Activated naive CD8-positive, alpha-beta T cell treated with anti-CD3 and anti-CD28 coated beads for 36 hours (primary cell): ENCODE results near the gene MYH11. TPM values are rescaled to one million over a fixed set of nuclear protein-coding genes. Genes with fewer than 3 reads are reported as not detected.
"Not testable (repeated sequence)": the region's sequence is repeated elsewhere in the genome, so short reads cannot be mapped to it uniquely, and the experiment has no call there.

Experiments
- DNase-seq: peaks from one replicate; pipeline ENCODE4 v3.0.0; 2021
- H3K27ac Mint-ChIP-seq: one replicate; pipeline ENCODE4 v1.8.0; 2022; ENCODE audit warnings: mild to moderate bottlenecking, moderate library complexity, mixed read lengths
- H3K27me3 Mint-ChIP-seq: one replicate; pipeline ENCODE4 v1.8.0; 2022; ENCODE audit warnings: mild to moderate bottlenecking, mixed read lengths
- H3K36me3 Mint-ChIP-seq: one replicate; pipeline ENCODE4 v1.8.0; 2021; ENCODE audit warnings: mild to moderate bottlenecking, mixed read lengths
- H3K4me1 Mint-ChIP-seq: one replicate; pipeline ENCODE4 v1.8.0; 2021; ENCODE audit warnings: mixed read lengths
- H3K4me3 Mint-ChIP-seq: one replicate; pipeline ENCODE4 v1.8.0; 2022; ENCODE audit warnings: mild to moderate bottlenecking, moderate library complexity, mixed read lengths
- H3K9me3 Mint-ChIP-seq: one replicate; pipeline ENCODE4 v1.8.0; 2022; ENCODE audit warnings: mixed read lengths
- total RNA-seq, 2 experiments: library from RNA; stranded (reverse); gene quantifications; one replicate each; pipeline ENCODE4 v1.2.3, GENCODE V29; 2021

Gene MYH11
- total RNA-seq, 2 experiments from 2014 or later, result not detected

DNA sequence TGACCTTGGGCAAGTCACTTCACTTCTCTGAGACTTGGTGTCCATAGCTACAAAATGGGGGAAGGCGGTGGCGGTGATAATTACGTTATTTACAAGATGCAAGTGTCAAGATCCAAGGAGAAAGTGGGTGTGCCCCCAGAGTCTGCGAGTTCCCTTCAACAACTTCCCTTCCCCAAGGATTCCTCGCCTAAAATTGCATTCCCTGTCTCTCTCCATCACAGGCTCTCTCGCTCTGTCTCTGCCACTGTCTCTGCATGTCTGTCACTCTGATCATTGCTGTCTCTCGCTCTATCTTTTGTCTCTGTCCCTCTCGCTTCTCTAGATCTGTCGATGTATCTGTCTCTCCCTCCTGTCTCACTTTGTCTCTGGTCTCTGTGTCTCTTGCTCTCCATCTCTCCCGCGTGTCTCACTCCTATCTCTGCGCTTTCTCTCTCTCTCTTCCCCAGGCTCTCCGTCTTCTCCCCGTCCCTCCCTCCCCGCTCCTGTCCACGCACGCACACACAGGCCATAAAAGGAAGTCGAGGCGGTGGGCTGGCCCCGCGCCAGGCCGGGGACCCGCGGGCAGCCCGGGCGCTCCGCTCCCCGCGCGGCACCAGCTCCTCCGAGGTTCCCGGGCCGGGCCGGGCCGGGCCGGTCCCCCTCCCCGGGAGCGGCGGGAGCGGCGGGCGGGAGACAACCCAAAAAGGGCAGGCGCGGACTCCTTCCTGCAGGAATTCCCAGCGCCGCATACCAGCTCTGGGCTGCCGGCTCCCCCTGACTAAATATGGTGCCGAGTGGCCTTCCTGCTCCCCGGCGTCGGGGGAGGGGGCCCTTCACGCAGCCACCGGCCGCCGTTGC, 1.1 kb upstream of the MYH11 start:
- H3K27me3 Mint-ChIP-seq, result peaks cover 37% of the 10 kb centered on the region

DNA sequence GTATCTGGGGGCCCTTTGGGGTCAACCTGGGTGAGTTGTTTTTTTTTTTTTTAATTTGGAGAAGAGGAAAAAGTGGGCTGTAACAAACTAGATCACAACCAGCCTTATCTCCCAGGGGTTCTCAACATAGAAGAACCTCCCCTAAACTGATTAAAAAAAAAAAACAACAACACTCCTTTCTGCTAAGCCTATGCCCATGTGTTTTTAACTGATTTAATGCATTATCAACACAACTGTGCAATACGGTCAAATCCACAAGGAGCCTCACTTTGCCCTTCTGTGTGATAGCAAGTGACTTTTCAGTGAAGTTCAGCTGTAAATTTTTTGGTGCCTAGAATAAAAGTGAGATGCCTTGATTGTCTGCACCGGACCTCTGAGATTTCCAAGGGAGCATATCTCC, 646 bp downstream of the MYH11 start:
- H3K36me3 Mint-ChIP-seq, result no peaks in the 10 kb centered on the region
- no peaks in the 10 kb centered on the region for H3K9me3 Mint-ChIP-seq
- H3K27me3 Mint-ChIP-seq, result peaks cover 37% of the 10 kb centered on the region
- no peak overlapping the region for H3K4me3 Mint-ChIP-seq
- peaks cover 4% of the 10 kb centered on the region for H3K4me1 Mint-ChIP-seq
- H3K27ac Mint-ChIP-seq, result no peak overlapping the region
- no peak for DNase-seq

More for the DNA sequence above, 1.1 kb upstream of the MYH11 start:
- Mint-ChIP-seq H3K4me3 (peak overlapping the region; percentile 33), H3K4me1 (peaks cover 4% of the 10 kb centered on the region), H3K36me3 (no peaks in the 10 kb centered on the region), H3K27ac (no peak overlapping the region), H3K9me3 (no peaks in the 10 kb centered on the region)
- DNase-seq, result no peak

DNA sequence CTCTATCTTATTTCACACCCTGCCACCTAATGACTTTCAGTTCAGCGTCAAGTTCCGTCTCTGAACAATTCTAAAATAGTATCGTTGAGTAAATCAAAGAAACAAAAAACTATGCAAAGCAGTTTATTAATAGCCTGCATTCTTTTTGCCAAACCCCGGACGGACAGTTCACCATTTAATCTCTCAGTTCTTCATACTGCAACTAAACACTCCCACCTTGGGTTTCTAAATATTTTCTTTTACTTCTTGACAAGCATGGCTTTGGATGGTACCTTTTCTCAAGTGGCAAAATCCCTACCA, 1.2 kb downstream of the MYH11 start:
- Mint-ChIP-seq H3K9me3 (no peaks in the 10 kb centered on the region), H3K27ac (no peak overlapping the region), H3K4me3 (no peak overlapping the region), H3K27me3 (peaks cover 37% of the 10 kb centered on the region), H3K36me3 (no peaks in the 10 kb centered on the region), H3K4me1 (peaks cover 4% of the 10 kb centered on the region)
- no peak for DNase-seq

GRCh38 chr16:15854906-15855703, 1.7 kb downstream of the MYH11 start:
- H3K27ac Mint-ChIP-seq, result no peak overlapping the region
- no peaks in the 10 kb centered on the region for H3K36me3 Mint-ChIP-seq
- peaks cover 4% of the 10 kb centered on the region for H3K4me1 Mint-ChIP-seq
- no peak for DNase-seq
- H3K9me3 Mint-ChIP-seq, result no peaks in the 10 kb centered on the region
- H3K4me3 Mint-ChIP-seq, result no peak overlapping the region
- peaks cover 37% of the 10 kb centered on the region for H3K27me3 Mint-ChIP-seq

- Mint-ChIP-seq H3K4me3 (no peak overlapping the region), H3K27ac (no peak overlapping the region), H3K27me3 (peaks cover 33% of the 10 kb centered on the region), H3K36me3 (no peaks in the 10 kb centered on the region), H3K9me3 (no peaks in the 10 kb centered on the region), H3K4me1 (peaks cover 4% of the 10 kb centered on the region)
- no peak for DNase-seq
Observed at GRCh38 chr16:15854061-15854460, 2.8 kb downstream of the MYH11 start.

- no peak for DNase-seq
- H3K36me3 Mint-ChIP-seq, result no peaks in the 10 kb centered on the region
- no peaks in the 10 kb centered on the region for H3K9me3 Mint-ChIP-seq
- H3K27me3 Mint-ChIP-seq, result peaks cover 28% of the 10 kb centered on the region
- no peak overlapping the region for H3K27ac Mint-ChIP-seq
- peaks cover 4% of the 10 kb centered on the region for H3K4me1 Mint-ChIP-seq
- no peak overlapping the region for H3K4me3 Mint-ChIP-seq
Observed at GRCh38 chr16:15853021-15853420, 3.8 kb downstream of the MYH11 start.

DNA sequence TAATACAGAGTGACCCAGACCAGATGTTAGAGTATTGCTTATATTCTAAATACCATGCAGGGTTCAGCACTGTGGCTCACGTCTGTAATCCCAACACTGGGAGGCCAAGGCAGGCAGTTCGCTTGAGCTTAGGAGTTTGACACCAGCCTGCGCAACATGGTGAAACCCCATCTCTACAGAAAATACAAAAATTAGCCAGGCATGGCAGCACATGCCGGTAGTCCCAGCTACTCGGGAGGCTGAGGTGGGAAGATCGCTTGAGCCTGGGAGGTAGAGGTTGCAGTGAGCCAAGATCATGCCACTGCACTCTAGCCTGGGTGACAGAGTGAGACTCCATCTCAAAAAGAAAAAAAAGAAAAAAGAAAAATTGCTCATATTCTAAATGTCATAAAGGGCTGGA, 6.3 kb downstream of the MYH11 start:
- not testable (repeated sequence) for DNase-seq, H3K4me1 Mint-ChIP-seq, H3K27ac Mint-ChIP-seq, H3K4me3 Mint-ChIP-seq, H3K9me3 Mint-ChIP-seq, H3K36me3 Mint-ChIP-seq, H3K27me3 Mint-ChIP-seq

DNA sequence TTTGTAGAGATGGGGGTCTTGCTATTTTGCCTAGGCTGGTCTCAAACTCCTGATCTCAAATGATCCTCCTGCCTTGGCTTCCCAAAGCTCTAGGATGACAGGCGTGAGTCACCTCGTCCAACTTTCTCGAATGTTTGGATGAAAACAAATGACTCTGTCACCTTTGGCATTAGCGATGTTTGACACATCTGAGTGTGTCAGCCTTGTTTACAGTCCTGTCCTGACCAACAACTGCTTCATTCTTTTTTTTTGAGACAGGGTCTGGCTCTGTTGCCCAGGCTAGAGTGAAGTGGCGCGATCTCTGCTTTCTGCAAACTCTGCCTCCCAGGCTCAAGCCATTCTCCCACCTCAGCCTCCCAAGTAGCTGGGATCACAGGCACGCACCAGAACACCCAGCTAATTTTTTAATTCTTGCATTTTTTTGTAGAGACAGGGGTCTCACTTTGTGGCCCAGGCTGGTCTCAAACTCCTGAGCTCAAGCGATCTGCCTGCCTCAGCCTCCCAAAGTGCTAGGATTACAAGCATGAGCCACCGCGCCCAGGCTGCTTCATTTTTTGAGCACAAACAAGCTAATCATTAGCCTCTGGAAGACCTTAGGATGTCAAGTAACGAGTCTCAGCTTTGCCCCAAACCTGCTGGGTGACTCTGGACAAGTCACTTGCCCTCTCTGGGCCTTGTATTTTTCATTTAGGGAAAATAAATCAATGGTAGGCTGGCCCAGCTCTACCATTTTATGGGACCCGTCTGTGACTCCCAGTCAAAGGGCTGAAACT, 7.4 kb downstream of the MYH11 start:
- DNase-seq, result no peak
- peaks cover 2% of the 10 kb centered on the region for H3K27me3 Mint-ChIP-seq
- no peaks in the 10 kb centered on the region for H3K4me1 Mint-ChIP-seq
- H3K9me3 Mint-ChIP-seq, result no peaks in the 10 kb centered on the region
- no peak overlapping the region for H3K4me3 Mint-ChIP-seq
- H3K27ac Mint-ChIP-seq, result no peak overlapping the region
- no peaks in the 10 kb centered on the region for H3K36me3 Mint-ChIP-seq

- DNase-seq, result no peak
- Mint-ChIP-seq H3K4me1 (no peaks in the 10 kb centered on the region), H3K27me3 (no peaks in the 10 kb centered on the region), H3K36me3 (no peaks in the 10 kb centered on the region), H3K9me3 (no peaks in the 10 kb centered on the region), H3K4me3 (no peak overlapping the region), H3K27ac (no peak overlapping the region)
Observed at GRCh38 chr16:15847611-15848175, 9.1 kb downstream of the MYH11 start.

- H3K4me3 Mint-ChIP-seq, result no peak overlapping the region
- no peaks in the 10 kb centered on the region for H3K4me1 Mint-ChIP-seq
- no peak for DNase-seq
- H3K36me3 Mint-ChIP-seq, result no peaks in the 10 kb centered on the region
- no peaks in the 10 kb centered on the region for H3K9me3 Mint-ChIP-seq
- no peak overlapping the region for H3K27ac Mint-ChIP-seq
- no peaks in the 10 kb centered on the region for H3K27me3 Mint-ChIP-seq
Observed at GRCh38 chr16:15846510-15846909, 10.3 kb downstream of the MYH11 start.

GRCh38 chr16:15843635-15844279, 13.1 kb downstream of the MYH11 start:
- Mint-ChIP-seq H3K36me3 (no peaks in the 10 kb centered on the region), H3K27ac (no peak overlapping the region), H3K4me3 (no peak overlapping the region), H3K27me3 (no peaks in the 10 kb centered on the region), H3K4me1 (no peaks in the 10 kb centered on the region), H3K9me3 (no peaks in the 10 kb centered on the region)
- DNase-seq, result no peak

GRCh38 chr16:15839204-15839603, 17.6 kb downstream of the MYH11 start:
- not testable (repeated sequence) for H3K4me3 Mint-ChIP-seq, H3K27me3 Mint-ChIP-seq, H3K4me1 Mint-ChIP-seq, H3K27ac Mint-ChIP-seq, DNase-seq, H3K9me3 Mint-ChIP-seq, H3K36me3 Mint-ChIP-seq

DNA sequence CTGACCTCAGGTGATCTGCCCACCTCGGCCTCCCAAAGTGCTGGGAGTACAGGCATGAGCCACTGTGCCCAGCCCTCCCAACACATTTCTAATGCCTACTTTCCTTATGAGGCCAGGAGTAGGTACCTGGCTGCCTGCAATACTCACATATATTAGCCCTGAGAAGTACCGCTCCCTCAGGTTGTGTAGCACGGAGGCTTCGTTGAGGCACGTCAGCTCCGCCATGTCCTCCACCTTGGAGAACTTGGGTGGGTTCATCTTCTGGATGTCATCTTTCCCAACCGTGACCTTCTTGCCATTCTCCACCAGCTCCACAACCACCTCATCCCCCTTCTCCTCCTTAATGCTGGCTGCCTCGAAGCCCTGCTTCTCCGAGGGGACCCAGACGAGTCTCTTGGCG, 19.1 kb downstream of the MYH11 start:
- peaks cover 5% of the 10 kb centered on the region for H3K4me1 Mint-ChIP-seq
- no peak overlapping the region for H3K4me3 Mint-ChIP-seq
- no peak overlapping the region for H3K27ac Mint-ChIP-seq
- no peaks in the 10 kb centered on the region for H3K27me3 Mint-ChIP-seq
- no peak for DNase-seq
- H3K9me3 Mint-ChIP-seq, result no peaks in the 10 kb centered on the region
- H3K36me3 Mint-ChIP-seq, result no peaks in the 10 kb centered on the region

GRCh38 chr16:15836965-15837611, 19.7 kb downstream of the MYH11 start:
- H3K4me1 Mint-ChIP-seq, result peaks cover 5% of the 10 kb centered on the region
- H3K27ac Mint-ChIP-seq, result no peak overlapping the region
- DNase-seq, result no peak
- no peaks in the 10 kb centered on the region for H3K36me3 Mint-ChIP-seq
- no peaks in the 10 kb centered on the region for H3K9me3 Mint-ChIP-seq
- H3K27me3 Mint-ChIP-seq, result no peaks in the 10 kb centered on the region
- no peak overlapping the region for H3K4me3 Mint-ChIP-seq
